GM19324 (cell line): ENCODE measurements around the gene CMTM8.

ENCODE experiments used
- ATAC-seq: cut with Tn5 transposase; IDR thresholded peaks from one replicate; pipeline ENCODE4 v1.9.1; 2021; ENCODE audit warnings: mild to moderate bottlenecking, moderate library complexity; ENCODE audit not compliant: unreplicated experiment, low FRiP score

CMTM8 gene

DNA sequence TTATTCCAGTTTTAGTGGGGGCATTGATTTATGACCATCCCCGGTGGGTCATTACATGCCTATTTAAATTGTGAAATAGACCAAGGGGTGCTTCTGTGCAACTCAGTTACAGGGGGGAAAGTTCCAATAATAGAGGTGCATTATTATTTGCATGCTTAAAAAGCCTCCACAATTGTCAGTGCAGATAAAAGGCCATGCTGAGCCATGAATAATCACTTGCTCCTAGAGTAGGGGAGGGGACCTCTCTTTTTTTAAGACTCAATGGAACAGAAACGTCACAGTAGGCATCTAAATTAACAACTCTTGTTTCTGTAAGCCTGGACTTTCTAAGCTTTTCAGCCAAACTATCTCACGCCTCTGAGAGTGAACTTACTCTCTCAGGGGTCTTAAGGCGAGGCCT is 86.7 kb downstream of the CMTM8 start:
- no peak for ATAC-seq

DNA sequence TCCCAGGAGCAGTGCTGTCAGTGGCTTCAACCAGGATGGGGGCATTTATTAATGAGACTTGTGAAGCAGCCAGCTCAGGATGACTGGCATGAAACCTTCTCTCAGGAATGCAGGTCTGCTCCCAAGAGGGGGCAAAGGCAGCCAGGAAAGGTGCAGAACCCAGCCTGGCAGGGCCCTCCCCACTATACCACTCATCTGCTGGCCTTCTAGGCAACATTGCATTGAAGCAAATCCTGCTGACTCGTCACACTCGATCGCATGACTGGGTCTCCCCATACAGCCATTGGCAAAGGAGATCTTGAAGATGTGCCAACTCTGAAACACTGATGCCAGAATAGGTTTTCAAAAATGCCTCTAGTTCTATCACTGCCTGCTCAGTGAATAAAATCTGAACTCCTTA is 87.4 kb downstream of the CMTM8 start:
- ATAC-seq, result no peak

DNA sequence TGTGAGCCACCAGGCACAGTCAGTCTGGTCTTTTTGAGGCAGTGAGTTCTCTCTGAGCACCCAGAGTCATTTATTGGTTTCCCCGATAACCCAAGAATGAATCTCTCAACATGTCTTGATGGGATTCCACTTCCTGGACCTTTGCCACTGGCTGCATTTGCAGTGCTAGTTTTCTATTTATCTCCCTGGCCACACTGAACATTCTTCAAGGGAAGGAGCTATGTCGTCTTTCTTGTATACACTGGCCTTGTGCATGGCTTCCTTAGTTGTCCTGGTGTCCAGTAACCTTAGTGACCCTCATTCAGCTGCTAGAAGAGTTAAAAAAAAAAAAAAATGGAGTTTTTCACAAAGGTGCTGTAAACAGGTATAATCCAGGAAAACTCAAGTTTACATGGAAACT is 88.3 kb downstream of the CMTM8 start:
- no peak for ATAC-seq

DNA sequence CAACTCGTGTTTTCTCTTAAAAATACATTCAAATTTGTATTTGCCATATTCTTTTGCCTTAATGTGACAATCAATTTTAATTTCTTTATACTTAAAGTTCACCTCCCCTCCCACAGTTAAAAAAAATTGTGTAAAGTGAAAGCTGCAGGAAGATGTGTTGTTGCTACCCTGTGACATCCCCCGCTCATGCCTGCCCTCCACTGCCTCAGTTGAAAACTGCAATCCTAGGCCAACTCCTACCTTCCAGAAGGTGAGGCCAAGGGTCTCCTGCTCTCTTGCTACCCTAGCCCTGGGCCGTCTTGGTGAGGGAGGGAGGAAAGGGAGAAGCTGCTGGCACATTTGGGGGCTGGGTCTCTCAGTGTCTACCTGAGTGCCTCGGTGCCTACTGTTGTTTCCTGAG is 96.2 kb downstream of the CMTM8 start:
- ATAC-seq, result no peak

DNA sequence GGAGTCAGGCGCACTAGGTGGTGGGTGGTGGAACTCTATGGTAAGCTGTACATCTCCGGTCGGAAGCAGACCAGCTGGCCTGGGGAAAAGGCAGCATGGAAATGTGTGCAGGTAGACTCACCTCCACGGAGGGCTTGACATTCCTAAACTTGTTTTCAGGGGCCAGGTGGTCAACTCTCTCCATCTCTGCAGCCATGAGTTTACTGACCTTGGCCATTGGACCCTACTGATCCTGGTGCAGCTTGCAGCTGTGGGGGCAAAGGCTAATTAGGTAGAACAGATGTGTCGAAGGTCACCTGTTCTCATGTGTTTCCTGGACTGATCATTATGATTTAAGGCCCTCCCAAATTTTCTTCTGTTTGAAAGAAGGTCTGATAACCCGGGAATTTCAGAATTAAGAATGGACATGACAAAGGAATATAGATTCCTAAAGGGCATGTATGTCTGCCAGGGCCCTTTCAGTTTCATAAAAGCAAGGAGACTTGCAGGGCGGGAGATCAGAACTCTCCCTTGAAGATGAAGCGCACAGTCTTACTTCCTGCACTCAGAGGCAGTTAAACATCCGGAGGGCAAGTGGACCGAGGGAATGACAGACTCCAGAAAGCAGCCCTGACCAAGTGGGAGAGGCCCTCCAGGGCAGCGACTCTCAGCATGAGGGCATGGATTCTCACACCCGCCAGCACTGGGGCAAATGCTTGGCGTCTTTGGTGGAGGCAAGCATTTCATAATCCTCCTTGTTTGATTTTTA is 97.1 kb downstream of the CMTM8 start:
- no peak for ATAC-seq

DNA sequence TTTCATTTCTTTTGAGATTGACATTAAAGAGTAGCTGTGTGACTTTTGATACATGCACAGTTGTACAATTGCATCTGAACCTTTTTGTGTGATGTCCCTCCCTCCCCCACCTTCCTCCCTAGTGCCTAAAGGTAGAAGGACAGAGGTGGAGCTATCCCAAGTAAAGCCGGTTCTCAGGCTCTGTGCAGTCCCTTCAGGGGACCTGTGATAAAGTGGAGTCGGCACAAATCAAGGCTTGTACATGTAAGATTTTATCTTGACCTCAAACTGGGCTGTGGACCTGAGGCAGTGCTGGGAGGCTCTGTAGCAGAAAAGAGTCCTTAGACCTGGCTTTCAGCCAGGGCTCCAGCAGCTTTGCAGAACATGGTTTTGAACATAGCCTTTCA is 97.6 kb downstream of the CMTM8 start:
- ATAC-seq, result no peak

DNA sequence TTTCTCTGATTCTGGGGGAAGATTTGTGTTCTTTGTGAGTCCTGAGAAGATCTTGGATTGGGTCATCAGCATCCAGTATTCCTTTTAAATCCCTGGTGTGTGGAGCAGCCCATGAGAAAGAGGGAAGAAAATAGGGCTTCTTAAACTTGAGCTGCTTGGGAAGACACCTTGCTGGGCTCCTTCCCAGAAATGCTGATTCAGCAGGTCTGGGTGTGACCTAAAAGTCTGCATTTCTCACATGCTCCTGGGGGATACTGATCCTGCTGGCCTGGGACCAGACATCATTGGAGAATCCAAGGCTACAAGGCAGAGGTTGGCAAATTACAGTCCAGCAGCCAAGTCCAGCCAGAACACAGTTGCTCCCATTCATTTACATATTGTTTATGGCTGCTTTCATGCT is 99.0 kb downstream of the CMTM8 start:
- no peak for ATAC-seq

DNA sequence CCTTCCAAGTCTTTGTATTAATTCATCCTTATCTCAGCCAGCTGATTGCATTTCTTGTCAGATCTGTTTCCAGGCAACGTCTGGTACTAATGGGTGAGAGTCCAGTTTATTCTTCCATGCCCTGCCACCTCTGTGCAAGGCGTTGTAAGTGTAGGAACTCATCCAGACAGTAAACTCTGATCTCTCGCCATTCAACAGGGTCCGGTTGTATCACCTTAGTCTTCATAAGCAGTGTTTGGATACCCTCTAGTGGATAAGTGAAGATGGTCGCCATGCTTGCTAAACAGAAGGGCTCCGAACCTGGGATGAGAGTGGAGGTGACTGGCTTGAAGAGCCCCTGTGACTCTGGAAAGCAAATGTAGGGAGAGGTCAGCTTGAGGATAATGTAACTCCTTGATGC is 101.6 kb downstream of the CMTM8 start:
- ATAC-seq, result no peak

DNA sequence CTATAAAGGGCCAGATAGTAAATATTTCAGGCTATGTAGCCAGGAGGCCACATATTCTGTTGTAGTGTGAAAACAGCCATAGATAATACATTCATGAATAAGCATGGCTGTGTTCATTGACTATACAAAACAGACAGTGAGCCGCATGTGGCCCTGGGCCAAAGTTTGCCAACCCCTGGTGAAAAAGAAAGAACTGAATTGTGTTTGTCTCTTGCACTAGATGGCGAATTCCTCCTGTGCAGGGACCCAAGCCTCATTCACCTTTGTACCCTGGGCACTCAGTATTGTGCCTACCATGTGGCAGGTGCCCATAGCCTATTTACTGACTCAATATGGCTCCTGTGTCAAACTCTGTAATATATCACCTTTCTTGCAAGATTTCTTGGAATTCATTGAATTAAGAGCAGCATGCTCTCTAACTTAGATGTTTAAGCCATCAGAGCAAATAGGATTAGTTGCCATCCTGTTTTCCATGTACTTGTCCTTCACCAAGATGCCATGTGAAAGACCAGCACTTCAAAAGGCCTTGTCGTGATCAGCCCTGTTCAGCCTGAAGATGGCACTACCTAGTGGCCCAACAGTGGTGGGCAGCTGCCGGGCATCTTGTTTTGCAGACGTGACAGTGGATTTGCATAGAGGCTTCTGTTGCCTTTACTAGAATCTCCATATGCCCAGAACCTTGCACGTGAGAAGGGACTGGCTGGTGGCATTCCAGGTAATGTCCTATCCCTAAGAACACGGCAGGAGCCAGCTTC is 102.3 kb downstream of the CMTM8 start:
- ATAC-seq, result no peak

DNA sequence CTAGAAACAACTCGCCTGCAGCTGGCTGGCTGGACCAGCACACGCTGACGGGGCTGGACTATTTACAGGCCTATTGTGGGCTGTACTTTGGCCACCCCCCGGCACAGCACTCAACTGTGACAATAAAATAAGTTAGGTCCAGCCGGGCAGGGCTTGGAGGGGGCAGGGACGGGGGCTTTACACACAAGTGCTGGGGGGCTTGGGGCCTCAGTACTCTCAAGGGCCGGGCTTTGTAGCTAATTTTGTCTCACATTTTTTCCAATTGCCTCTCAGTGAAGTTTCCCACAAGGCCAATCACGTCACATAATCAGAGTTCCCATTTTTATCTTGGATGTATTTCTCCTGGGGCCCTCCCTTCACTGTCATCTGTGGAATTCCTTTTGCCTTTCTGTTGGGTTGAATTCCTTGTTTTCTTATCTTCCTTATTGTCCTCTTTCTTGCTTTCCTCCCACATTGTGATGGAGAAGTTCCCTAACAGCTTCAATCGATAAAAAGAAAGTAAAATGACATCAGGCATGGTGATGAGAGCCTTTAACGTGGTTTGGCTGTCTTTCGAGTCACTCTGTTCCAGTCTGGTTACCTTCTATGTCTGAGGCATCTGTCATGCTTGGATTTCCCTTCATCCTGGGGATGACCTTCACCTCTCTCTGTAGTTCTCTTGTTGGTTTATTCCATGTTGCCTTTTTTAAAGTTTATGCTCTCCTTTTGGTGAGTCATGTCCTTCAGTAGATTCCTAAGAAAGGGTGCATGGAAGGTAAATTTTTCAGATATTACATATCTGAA is 109.1 kb downstream of the CMTM8 start:
- no peak for ATAC-seq

DNA sequence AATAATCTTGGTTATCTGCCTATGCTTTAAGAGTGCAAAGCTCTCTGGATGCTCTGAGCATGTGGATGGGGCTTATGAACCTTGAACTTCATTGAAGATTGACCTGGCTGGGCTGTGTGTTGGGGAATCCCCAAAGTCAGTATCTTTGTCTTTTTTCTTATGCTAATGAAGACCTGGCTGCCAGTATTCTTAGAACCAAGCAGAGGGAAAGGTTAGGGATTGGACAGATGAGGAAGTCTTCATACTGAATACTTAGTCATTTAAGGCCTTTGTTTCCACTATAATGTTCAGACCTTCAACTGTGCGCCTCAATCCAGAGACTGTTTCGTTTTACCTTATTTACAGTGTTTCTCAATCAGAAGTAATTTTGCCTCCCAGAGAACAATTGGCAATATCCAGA is 110.7 kb downstream of the CMTM8 start:
- no peak for ATAC-seq

DNA sequence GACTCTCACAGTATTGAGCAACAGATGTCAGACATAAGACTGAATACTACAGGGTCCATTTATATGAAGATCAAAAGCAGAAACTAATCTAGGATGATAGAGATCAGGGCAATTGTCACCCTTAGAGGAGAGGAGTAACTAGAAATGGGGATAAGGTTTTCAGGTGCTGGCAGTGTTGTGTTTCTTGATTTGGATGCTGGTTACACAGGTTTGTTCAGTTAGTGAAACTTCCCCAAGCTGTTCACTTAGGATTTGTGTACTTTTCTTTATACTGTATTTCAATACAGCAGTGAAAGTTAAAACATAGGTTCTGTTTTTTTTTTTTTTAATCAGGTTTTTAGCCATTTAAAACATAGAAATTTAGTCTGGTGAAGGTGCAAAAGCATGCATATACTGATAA is 114.1 kb downstream of the CMTM8 start:
- ATAC-seq, result no peak

DNA sequence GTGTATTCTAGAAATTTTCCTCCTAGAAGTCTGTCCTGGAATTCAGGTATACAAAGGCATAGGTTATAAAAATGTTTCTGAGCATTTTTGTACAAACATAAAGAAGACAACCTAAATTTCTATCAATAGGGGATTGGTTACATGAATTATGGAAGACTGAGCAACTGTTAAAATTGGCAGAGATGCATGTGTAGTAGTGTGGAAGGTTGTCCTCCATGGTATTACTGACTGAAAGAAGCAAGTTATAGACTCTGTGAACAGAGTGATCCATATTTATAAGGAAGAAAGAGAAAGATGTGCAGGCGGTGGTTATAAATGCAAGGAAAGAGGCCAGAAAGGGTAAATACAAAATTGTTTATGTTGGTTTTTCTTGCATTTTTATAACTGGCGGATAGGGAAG is 114.9 kb downstream of the CMTM8 start:
- ATAC-seq, result no peak

DNA sequence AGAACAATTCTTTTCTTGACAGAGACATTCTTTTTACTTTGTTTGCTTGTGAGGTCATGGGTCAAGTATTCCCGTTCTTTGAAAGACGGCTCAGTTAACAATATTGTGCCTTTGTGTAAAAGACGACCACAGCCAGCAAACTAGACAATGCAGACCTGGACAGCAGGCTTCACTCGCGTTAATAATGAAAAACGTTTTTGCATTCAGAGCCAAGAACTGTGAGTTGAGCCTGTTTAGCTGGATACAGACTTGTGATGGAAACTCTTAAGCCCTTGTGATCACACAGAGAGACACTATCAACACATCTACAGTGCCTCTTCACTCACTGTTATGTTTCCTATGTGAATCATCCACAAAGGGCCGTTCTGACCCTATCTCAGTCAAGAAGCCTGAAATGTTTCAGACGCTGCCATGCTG is 115.9 kb downstream of the CMTM8 start:
- ATAC-seq, result no peak

DNA sequence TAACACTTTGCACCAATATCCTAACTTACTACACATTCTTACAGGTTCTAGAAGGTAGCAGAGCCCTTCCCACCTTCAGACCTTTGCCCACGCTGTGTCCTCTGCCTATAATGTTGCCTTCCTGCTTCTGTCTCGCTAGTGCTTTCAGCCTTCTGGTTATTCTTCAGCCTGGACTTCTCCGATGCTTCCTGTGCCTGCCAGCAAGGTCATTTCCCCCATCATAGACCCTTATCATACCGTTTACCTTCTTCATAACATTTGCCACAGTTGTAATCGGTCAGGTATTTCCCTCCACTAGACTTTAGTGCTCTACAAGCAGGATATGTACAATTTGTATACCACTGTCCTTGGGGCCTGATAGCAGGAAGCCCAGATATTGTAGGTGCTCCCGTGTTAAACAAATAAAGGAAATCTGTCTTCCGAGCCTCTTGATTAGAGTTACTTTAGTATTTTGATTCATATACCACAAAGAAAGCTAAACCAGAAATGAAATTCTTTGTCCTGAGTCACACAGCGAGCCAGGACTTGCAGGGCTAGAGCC is 117.3 kb downstream of the CMTM8 start:
- ATAC-seq, result no peak

DNA sequence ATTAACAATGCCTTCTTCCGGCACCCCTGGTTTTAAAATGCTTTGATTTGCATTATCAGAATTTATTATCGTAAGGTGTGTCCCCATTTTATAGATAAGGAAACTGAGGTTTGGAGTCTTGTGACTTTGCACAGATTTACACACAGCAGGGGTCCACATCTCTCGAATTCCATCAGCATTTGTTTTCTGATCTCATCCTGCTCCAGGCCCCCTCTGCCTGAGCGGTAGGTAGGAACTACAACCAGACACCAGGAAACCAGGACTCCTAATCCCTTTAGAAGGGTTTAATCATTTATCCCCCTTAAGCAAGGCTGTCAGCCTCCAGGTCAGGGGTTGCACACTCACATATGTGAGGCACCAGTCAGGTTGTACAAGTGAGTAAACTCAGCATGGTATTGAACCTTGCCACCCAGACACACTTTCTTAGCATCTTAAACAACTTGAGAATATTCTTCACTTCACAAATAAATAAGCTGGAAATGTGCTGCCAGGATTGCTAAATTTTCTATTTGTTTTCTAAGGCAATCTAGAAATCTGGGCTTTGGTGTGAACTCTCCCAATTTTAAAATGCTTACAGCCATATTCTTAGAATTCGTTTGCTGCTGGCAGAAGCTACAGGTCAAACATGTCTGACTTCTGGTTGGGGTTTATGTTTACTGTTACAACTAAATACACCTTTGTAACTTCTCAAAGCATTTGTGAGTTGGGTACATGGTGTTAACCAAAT is 121.4 kb downstream of the CMTM8 start:
- no peak for ATAC-seq

DNA sequence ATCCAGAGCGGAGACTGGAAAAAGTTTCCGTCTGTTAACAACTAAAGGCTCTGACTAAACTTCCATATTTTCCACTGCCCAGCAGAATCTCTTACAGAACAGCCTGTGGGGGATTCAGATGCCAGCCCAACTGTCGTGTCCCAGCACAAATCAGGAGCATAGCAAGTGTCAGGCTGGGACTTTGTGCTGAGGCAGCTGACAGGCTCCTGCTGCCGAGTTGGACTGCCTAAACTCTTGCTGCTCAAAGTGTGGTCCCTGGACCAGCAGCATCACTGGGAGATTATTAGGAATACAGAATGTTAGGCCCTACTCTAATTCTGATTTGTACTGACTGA is 122.0 kb downstream of the CMTM8 start:
- no peak for ATAC-seq

DNA sequence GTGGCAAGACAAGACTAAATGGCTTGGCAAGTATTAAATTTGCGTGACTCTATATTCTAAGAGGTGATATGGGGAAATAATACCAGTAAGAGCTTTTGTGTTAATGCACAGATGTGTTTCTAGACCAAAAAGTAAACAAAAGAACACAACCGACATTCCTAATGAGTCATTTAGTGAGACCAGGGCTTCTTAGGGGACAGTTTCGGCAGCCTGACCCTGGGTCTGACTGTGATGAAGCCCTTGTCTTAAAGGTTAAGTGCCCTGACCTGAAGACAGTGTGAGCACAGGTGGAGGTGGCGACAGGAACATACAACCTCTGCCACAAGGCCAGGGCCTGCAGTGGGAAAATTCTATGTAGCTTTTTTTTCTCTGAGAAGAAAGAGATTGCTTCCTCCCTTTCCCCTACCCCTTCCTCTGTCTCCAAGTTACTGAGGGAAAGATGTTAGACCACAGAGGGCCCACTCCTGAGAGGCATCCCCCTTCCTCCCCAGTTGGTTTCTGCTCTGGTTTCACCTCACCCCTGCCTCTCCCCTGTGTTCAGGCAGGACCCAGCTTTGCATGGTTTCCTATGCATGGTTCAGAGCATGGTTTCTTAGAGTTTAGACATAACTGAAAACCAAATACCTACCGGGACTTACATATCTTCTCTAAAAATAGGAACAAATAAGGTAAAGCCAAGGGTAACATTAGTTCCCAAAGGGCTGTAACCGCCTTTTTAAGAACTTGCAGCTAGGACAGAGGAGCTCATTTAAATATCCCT is 128.3 kb downstream of the CMTM8 start:
- ATAC-seq, result no peak

DNA sequence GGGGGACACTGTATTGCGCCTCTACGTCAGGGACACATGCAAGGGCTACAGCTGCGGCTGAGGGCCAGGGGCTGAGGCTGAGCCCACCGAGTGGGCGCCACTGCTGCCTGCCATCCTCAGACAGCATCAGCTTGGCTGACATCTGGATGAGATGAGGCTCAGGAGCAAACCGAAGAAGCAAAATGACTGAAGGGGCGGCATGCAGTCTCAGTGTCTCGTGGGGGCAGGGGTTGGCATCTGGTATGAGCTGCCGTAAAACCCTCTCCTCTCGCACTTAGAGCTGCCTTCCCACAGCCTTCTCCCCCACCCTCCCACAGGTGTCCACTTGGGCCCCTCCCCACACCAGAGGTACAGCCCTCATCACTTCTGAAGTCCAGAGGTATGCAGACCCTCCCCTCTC is 129.0 kb downstream of the CMTM8 start:
- ATAC-seq, result no peak
